IPS-18a (cell line): ENCODE results near the gene GAS7.

Source experiments
- H3K27ac ChIP-seq: one replicate; pipeline ENCODE4 v1.5.1; 2013; ENCODE audit warnings: low read length
- H3K27me3 ChIP-seq: one replicate; pipeline ENCODE4 v1.6.1; 2013; ENCODE audit warnings: mild to moderate bottlenecking, low read length; ENCODE audit not compliant: control insufficient read depth, insufficient read depth
- H3K36me3 ChIP-seq: one replicate; pipeline ENCODE4 v1.6.1; 2013; ENCODE audit warnings: low read depth, low read length; ENCODE audit not compliant: control insufficient read depth
- H3K4me1 ChIP-seq: one replicate; pipeline ENCODE4 v1.6.1; 2013; ENCODE audit warnings: low read depth, low read length; ENCODE audit not compliant: control insufficient read depth
- H3K4me3 ChIP-seq: one replicate; pipeline ENCODE4 v1.5.1; 2013; ENCODE audit warnings: low read length
- H3K9ac ChIP-seq: one replicate; pipeline ENCODE4 v1.6.1; 2013; ENCODE audit warnings: mild to moderate bottlenecking, low read length, moderate library complexity
- H3K9me3 ChIP-seq: one replicate; pipeline ENCODE4 v1.6.1; 2013; ENCODE audit warnings: low read depth, low read length; ENCODE audit not compliant: control insufficient read depth

GAS7 gene

GRCh38 chr17:10197721-10198508 is 491 bp downstream of the GAS7 start:
- Histone ChIP-seq H3K4me1 (no peaks in the 10 kb centered on the region), H3K4me3 (peak overlapping the region; percentile 64), H3K27ac (no peak overlapping the region), H3K9ac (no peak overlapping the region), H3K9me3 (no peaks in the 10 kb centered on the region), H3K36me3 (no peaks in the 10 kb centered on the region), H3K27me3 (peaks cover 56% of the 10 kb centered on the region)

GRCh38 chr17:10197362-10197720 is 1.1 kb downstream of the GAS7 start:
- H3K4me1 ChIP-seq, result no peaks in the 10 kb centered on the region
- H3K4me3 ChIP-seq, result peak overlapping the region; percentile 64
- no peaks in the 10 kb centered on the region for H3K36me3 ChIP-seq
- no peaks in the 10 kb centered on the region for H3K9me3 ChIP-seq
- H3K9ac ChIP-seq, result no peak overlapping the region
- peaks cover 56% of the 10 kb centered on the region for H3K27me3 ChIP-seq
- no peak overlapping the region for H3K27ac ChIP-seq

GRCh38 chr17:10196941-10197340 is 1.5 kb downstream of the GAS7 start:
- H3K4me3 ChIP-seq, result no peak overlapping the region
- H3K36me3 ChIP-seq, result no peaks in the 10 kb centered on the region
- H3K27ac ChIP-seq, result no peak overlapping the region
- H3K27me3 ChIP-seq, result peaks cover 56% of the 10 kb centered on the region
- H3K9me3 ChIP-seq, result no peaks in the 10 kb centered on the region
- no peak overlapping the region for H3K9ac ChIP-seq
- no peaks in the 10 kb centered on the region for H3K4me1 ChIP-seq

GRCh38 chr17:10196384-10196895 is 2.0 kb downstream of the GAS7 start:
- Histone ChIP-seq H3K27ac (no peak overlapping the region), H3K4me3 (no peak overlapping the region), H3K9ac (no peak overlapping the region), H3K4me1 (no peaks in the 10 kb centered on the region), H3K36me3 (no peaks in the 10 kb centered on the region), H3K9me3 (no peaks in the 10 kb centered on the region), H3K27me3 (peaks cover 52% of the 10 kb centered on the region)

DNA sequence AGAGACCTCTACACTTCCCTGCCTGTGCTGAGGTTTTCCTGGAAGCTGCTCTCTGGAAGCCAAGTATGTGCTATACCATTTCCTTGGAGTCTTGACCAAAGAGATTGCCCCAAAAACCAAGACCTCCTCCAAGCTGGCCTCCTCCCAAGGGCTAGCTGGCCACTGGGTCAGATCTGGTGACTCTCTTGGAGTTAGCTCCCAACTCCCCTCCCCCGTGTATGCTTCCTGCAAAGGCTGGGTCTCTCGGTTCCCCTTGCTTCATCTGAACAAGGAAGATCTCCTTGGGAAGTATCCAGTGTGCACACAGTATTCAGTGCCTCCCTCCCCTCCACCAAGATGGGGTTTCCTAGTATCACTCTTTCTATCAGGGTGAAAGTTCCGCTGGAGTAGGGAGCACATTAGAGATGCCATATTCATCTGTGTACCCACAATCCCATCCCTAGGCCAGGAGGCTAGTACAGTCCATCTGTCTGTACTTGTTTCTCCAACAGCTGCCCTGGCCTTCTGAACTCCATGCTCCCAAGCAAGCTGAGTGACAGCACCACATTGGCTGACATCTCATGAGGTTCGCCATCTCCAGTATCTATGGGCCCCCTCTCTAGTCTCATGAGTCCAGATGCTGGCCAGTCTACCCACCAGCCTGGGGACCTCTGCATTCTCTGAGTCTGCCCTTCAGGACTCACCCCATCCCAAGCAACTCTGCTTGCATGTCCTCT is 3.2 kb downstream of the GAS7 start:
- Histone ChIP-seq H3K27me3 (peaks cover 40% of the 10 kb centered on the region), H3K4me1 (no peaks in the 10 kb centered on the region), H3K27ac (no peak overlapping the region), H3K36me3 (no peaks in the 10 kb centered on the region), H3K9me3 (no peaks in the 10 kb centered on the region), H3K4me3 (no peak overlapping the region), H3K9ac (no peak overlapping the region)

DNA sequence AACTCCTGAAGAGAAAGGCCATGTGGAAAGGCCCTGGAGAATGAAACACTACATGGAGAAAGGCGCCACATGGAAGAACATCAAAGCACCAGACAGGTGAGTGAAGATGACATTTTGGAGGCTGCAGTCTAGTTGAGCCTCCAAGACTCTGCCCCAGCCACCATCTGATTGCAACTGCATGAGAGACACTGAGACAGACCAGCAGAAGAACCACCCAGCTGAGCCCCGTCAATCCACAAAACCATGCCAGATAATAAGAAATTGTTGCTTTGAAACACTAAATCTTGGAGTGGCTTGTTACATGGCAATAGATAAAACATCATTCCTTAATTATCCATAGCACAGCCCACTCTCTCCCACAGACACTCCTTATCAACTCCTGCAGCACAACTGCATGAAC is 4.8 kb downstream of the GAS7 start:
- Histone ChIP-seq H3K4me3 (no peak overlapping the region), H3K9me3 (no peaks in the 10 kb centered on the region), H3K9ac (no peak overlapping the region), H3K27me3 (peaks cover 26% of the 10 kb centered on the region), H3K27ac (no peak overlapping the region), H3K4me1 (no peaks in the 10 kb centered on the region), H3K36me3 (no peaks in the 10 kb centered on the region)

DNA sequence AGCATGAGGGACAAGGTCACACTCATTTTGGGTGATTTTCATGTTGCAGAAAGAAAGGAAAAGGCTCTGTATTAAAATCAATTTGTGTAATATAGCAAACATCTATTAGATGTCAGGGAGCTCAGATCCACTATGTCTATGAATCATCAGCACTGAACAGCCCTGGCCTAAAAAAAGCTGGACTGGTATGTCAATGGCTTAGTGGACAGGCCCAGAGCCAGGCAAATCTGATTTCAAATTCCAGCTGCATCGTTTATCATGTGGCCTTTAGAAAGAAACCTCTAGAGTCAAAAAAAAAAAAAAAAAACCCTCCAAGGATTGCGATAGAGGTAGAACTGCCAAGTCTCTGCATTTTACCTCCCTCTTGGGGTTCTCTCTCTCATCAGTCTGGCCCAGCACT is 5.4 kb downstream of the GAS7 start:
- H3K9ac ChIP-seq, result no peak overlapping the region
- no peak overlapping the region for H3K4me3 ChIP-seq
- H3K36me3 ChIP-seq, result no peaks in the 10 kb centered on the region
- H3K9me3 ChIP-seq, result no peaks in the 10 kb centered on the region
- H3K27me3 ChIP-seq, result peaks cover 22% of the 10 kb centered on the region
- H3K27ac ChIP-seq, result no peak overlapping the region
- no peaks in the 10 kb centered on the region for H3K4me1 ChIP-seq

DNA sequence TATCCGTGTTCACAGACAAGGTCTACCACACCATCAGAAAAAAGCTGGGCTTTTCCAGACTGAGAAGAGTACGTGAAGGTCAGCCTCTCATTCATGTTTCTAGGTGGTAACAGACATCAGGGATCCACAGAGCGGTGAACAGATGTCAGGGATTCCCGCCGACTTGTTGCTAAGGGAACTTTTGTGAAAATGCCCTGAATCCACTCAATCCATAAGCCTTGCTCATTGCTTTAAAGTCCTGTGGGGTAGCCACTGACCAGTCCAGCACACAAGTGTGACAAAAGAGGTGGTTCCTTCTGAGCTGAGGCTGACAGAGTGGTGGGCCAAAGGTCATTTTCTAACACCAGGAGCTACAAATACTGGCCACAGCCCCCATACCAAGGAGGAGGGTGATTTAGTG is 5.9 kb downstream of the GAS7 start:
- no peaks in the 10 kb centered on the region for H3K36me3 ChIP-seq
- H3K9ac ChIP-seq, result no peak overlapping the region
- no peaks in the 10 kb centered on the region for H3K9me3 ChIP-seq
- H3K4me3 ChIP-seq, result no peak overlapping the region
- H3K27me3 ChIP-seq, result peaks cover 17% of the 10 kb centered on the region
- no peak overlapping the region for H3K27ac ChIP-seq
- no peaks in the 10 kb centered on the region for H3K4me1 ChIP-seq

GRCh38 chr17:10187456-10187855 is 10.9 kb downstream of the GAS7 start:
- Histone ChIP-seq H3K4me3 (no peak overlapping the region), H3K27me3 (no peaks in the 10 kb centered on the region), H3K4me1 (peaks cover 9% of the 10 kb centered on the region), H3K9ac (no peak overlapping the region), H3K27ac (no peak overlapping the region), H3K9me3 (no peaks in the 10 kb centered on the region), H3K36me3 (no peaks in the 10 kb centered on the region)

DNA sequence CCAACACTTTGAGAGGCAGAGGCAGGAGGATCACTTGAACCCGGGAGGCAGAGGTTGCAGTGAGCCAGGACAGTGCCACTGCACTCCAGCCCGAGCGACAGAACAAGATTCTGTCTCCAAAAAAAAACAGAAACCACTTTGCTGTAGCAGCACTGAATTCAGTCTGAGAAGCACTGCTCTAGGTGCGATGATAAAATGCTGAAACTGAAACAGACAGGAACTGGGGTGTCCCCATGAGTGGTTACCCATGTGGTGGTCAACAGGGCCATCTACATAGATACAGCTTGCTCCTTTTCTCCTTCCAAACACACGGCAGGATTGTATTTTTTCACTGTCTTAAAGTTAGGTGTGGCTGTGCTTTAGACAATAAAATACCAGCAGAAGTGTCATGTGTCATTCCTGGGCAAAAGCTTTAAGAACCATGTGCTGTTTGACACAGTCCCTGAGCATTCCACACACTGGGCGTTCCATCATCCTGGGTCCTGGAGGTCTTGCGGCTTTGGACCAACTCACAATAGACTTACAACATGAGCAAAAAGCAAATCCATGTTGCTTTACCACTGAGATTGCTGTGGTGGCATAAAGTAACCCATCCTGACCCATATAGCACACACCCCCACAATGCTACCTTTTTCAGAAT is 11.5 kb downstream of the GAS7 start:
- H3K9ac ChIP-seq, result no peak overlapping the region
- H3K4me1 ChIP-seq, result peaks cover 9% of the 10 kb centered on the region
- H3K27ac ChIP-seq, result no peak overlapping the region

DNA sequence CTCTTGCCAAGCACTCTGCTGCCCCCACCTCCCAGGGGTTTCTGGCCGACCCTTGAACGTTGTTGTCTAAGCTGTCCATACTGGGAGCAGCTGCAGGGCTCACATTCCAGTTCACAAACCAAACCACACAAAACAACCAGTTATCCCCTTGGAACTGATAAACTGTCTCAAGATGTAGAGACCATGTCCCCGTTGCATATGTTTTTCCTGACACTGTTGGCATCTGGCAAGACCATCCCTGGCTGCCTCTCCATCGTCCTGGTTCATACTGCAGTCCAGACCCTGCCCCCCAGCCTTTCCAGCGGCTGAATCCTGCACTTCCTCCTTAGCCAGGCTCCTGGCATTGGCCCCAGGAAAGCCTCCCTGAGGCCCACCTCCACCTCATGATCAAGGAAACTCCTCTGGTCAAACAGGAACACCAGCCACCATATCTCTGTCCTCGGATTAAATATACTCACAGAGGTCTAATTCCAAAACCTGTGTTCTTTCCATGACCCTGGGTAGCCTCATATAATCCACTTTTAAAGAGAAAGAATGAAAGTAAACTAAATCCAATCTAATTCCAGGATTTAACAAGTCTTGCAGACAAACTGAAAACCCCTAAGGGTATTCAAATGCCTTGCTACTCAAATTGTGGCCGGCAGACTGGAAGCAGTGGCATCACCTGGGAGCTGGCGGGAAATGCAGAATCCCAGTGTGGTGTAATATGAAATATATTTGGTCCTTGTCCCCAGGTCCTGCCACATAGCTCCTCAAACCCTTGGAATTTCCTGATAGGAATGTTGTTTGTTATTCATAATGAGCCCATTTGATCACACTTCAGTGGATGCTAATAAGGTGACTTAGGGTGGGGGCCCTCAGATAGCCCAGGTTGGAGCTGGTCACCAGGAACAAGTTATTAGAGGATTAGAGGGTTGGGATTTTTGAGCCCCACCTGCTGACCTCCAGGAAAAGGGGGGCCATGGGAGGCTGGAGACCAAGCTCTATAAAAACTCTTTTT is 14.2 kb downstream of the GAS7 start:
- Histone ChIP-seq H3K9ac (no peak overlapping the region), H3K9me3 (no peaks in the 10 kb centered on the region), H3K27me3 (no peaks in the 10 kb centered on the region), H3K36me3 (no peaks in the 10 kb centered on the region), H3K27ac (no peak overlapping the region), H3K4me3 (no peak overlapping the region), H3K4me1 (peaks cover 12% of the 10 kb centered on the region)

More for the DNA sequence above, 11.5 kb downstream of the GAS7 start:
- H3K36me3 ChIP-seq, result no peaks in the 10 kb centered on the region
- H3K27me3 ChIP-seq, result no peaks in the 10 kb centered on the region
- H3K9me3 ChIP-seq, result no peaks in the 10 kb centered on the region
- no peak overlapping the region for H3K4me3 ChIP-seq
